Common myeloid progenitor, CD34-positive (primary cell): ENCODE data around the gene TMC1.

Experiments used
- CTCF ChIA-PET: fragments of 350-600 bp; sonication (Branson Sonifier 250); formaldehyde crosslinking; loops from one replicate; lab custom pipeline; 2021; ENCODE audit warnings: antibody characterized with exemption; lab: Charles Lee
- POLR2A ChIA-PET: fragments of 350-600 bp; sonication (Branson Sonifier 250); formaldehyde crosslinking; loops from one replicate; lab custom pipeline; 2021; ENCODE audit warnings: antibody characterized with exemption; lab: Charles Lee
- DNase-seq, 3 donors: peaks; one replicate each; pipeline versions ENCODE4 v3.0.0 to v3.0.0-alpha.2; 2013
- H3K27ac ChIP-seq, 2 experiments: 1 replicate in 1 of 2; 2 replicates in 1 of 2; pipeline ENCODE4 v1.7.0; 2013; ENCODE audit warnings: inconsistent platforms in 2 of 2, low read length in 2 of 2, mild to moderate bottlenecking in 2 of 2, low read depth in 1 of 2, moderate library complexity in 1 of 2; ENCODE audit not compliant: severe bottlenecking in 2 of 2, insufficient read depth in 1 of 2, poor library complexity in 1 of 2
- H3K27me3 ChIP-seq, 5 experiments: replicated peaks in 2 of 5; 1 replicate in 3 of 5; 2 replicates in 2 of 5; pipeline versions ENCODE4 v1.6.1 to v1.7.0; 2013; ENCODE audit warnings: low read length in 4 of 5, mild to moderate bottlenecking in 2 of 5, moderate library complexity in 2 of 5, inconsistent platforms in 1 of 5; ENCODE audit not compliant: insufficient read depth in 5 of 5, control insufficient read depth in 4 of 5
- H3K36me3 ChIP-seq, 4 experiments: 1 replicate in 2 of 4; 2 replicates in 2 of 4; pipeline versions ENCODE4 v1.6.1 to v1.7.0; 2013; ENCODE audit warnings: low read length in 3 of 4, control low read depth in 1 of 4, mild to moderate bottlenecking in 1 of 4; ENCODE audit not compliant: control insufficient read depth in 4 of 4, insufficient read depth in 4 of 4
- H3K4me1 ChIP-seq, 4 experiments: 1 replicate in 3 of 4; 2 replicates in 1 of 4; pipeline versions ENCODE4 v1.6.1 to v1.7.1; 2013; ENCODE audit warnings: low read length in 3 of 4, mild to moderate bottlenecking in 3 of 4, control low read depth in 1 of 4, inconsistent platforms in 1 of 4, moderate library complexity in 1 of 4; ENCODE audit not compliant: control insufficient read depth in 4 of 4, insufficient read depth in 4 of 4; ENCODE audit errors: control extremely low read depth in 1 of 4
- H3K4me3 ChIP-seq, 7 experiments: 1 replicate in 4 of 7; 2 replicates in 3 of 7; pipeline versions ENCODE4 v1.5.1 to v1.7.0; 2013; ENCODE audit warnings: mild to moderate bottlenecking in 7 of 7, low read length in 6 of 7, moderate library complexity in 6 of 7, inconsistent platforms in 2 of 7, low read depth in 2 of 7, control low read depth in 1 of 7; ENCODE audit not compliant: insufficient read depth in 4 of 7, control insufficient read depth in 1 of 7; ENCODE audit errors: extremely low read depth in 1 of 7
- H3K9me3 ChIP-seq, 5 experiments: 1 replicate in 4 of 5; 2 replicates in 1 of 5; pipeline versions ENCODE4 v1.6.1 to v1.7.1; 2013; ENCODE audit warnings: low read length in 4 of 5, mild to moderate bottlenecking in 2 of 5, inconsistent platforms in 1 of 5, low read depth in 1 of 5, moderate library complexity in 1 of 5; ENCODE audit not compliant: control insufficient read depth in 4 of 5, insufficient read depth in 2 of 5; ENCODE audit errors: control extremely low read depth in 1 of 5
- whole genome bisulfite sequencing: methylation state at CpG from one replicate; pipeline ENCODE4 v1.1.5; 2013; ENCODE audit not compliant: insufficient coverage; 5-methylcytosine and 5-hydroxymethylcytosine counted together

TMC1 gene

DNA sequence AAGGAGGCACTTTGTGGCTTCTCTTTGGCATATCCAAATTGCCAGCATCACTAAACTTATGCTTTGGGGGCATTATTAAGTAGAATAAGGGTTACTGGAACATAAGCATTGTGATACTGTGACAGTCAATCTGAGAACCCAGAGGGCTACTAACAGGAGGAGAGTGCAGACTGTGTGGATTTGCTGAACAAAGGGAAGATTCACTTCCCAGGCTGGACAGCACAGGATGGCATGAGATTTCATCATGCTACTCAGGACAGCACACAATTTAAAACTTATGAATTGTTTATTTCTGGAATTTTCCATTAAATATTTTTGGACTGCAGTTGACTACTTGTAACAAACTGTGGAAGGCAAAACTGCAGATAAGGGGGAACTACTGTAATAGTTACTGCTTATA lies 212.5 kb downstream of the TMC1 start:
- ChIA-PET POLR2A (no interaction called here), CTCF (interaction anchor here (1.1 kb wide), 1 partner anchor 18 kb away, joined by 3 read pairs; no protein-coding TSS in a partner anchor)
- no peaks in the 10 kb centered on the region for H3K4me1 ChIP-seq
- no peaks in the 10 kb centered on the region for H3K27me3 ChIP-seq
- DNase-seq: no peak
- no peak overlapping the region for H3K27ac ChIP-seq
- no peaks in the 10 kb centered on the region for H3K36me3 ChIP-seq
- no peak overlapping the region for H3K4me3 ChIP-seq
- H3K9me3 ChIP-seq: no peaks in the 10 kb centered on the region

DNA sequence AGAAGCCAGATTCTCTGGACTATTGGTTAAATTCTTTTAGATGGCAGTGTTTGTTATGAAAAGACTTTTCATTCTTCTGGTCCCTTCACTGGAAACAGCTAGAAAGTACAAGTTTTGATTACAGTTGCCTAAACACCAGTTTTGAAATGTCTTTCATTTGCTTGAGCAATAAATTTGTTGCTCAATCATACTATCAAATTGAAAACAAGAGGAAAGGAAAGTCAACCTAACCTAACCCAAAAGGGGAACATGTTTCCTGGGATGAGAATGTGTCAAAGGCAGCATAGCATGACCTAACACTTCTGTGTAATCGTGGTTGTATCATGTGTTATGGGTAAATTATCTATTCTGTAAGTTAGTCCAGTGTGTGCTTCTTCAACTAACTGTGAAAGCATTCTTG lies 213.2 kb downstream of the TMC1 start:
- POLR2A ChIA-PET: no interaction called here
- Histone ChIP-seq H3K27ac (no peak overlapping the region), H3K4me1 (no peaks in the 10 kb centered on the region), H3K9me3 (no peaks in the 10 kb centered on the region), H3K27me3 (no peaks in the 10 kb centered on the region), H3K4me3 (no peak overlapping the region), H3K36me3 (no peaks in the 10 kb centered on the region)
- DNase-seq: no peak
- CTCF ChIA-PET: interaction anchor here (1.1 kb wide), 1 partner anchor 17 kb away, joined by 3 read pairs; no protein-coding TSS in a partner anchor
- WGBS: no CpG with 5 or more reads among the region's 1 CpG

- no peaks in the 10 kb centered on the region for H3K9me3 ChIP-seq
- no peaks in the 10 kb centered on the region for H3K36me3 ChIP-seq
- peaks cover 0 to 4% (median 0%) of the 10 kb centered on the region in 5 experiments for H3K27me3 ChIP-seq
- ChIA-PET POLR2A (no interaction called here), CTCF (no interaction called here)
- no peak overlapping the region for H3K27ac ChIP-seq
- no peak overlapping the region for H3K4me3 ChIP-seq
- no peak for DNase-seq
- no peaks in the 10 kb centered on the region for H3K4me1 ChIP-seq
- WGBS: no CpG with 5 or more reads among the region's 4 CpGs
Measured at GRCh38 chr9:72743836-72744235, 222.4 kb downstream of the TMC1 start.

DNA sequence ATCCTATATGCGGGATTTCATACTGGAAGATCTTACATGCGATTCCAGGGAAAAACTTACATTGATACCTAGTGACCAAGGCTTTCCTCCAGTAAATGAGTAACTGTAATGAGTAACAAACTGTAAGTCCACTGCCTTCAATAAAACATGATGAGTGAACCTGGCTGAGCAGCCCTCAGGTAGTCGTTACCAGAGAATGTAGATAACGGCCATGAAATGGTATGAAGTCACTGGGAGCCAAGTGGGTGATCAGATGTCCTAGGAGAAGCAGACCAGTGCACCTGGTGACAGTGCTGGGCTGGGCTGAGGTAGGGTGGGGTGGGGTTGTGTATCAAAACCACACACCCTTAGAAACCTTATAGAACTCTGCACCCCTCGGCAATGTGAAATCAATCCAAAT lies 227.9 kb downstream of the TMC1 start:
- Histone ChIP-seq H3K27ac (no peak overlapping the region), H3K4me3 (no peak overlapping the region), H3K27me3 (peaks cover 0 to 3% (median under 1%) of the 10 kb centered on the region in 5 experiments), H3K36me3 (no peaks in the 10 kb centered on the region), H3K4me1 (no peaks in the 10 kb centered on the region), H3K9me3 (no peaks in the 10 kb centered on the region)
- no peak for DNase-seq
- ChIA-PET POLR2A (no interaction called here), CTCF (no interaction called here)
- 90% methylated on average over 4 of the region's 5 CpGs for WGBS

DNA sequence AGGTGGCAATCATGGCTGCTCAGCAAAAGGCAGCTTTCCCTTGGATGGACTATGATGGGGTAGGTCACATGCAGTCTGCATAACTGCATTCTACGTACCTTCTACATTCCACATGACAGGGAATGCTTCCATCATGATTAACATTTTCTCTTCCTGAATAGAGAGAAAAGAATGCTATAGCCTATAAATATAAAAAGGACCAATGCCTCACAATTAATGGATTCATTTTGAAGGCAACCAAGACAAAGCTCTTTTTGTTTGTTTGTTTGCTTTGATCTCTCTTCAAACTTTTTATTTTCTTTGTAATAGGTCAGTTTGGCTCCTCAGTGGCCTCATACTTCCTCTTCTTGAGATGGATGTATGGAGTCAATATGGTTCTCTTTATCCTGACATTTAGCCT lies 230.1 kb downstream of the TMC1 start:
- no peak for DNase-seq
- no peaks in the 10 kb centered on the region for H3K4me1 ChIP-seq
- peaks cover 0 to 2% (median 0%) of the 10 kb centered on the region in 5 experiments for H3K27me3 ChIP-seq
- no peaks in the 10 kb centered on the region for H3K9me3 ChIP-seq
- no CpG with 5 or more reads among the region's 1 CpG for WGBS
- no peaks in the 10 kb centered on the region for H3K36me3 ChIP-seq
- CTCF ChIA-PET: interaction anchor here (1.2 kb wide), 1 partner anchor 17 kb away, joined by 3 read pairs; no protein-coding TSS in a partner anchor
- no peak overlapping the region for H3K27ac ChIP-seq
- H3K4me3 ChIP-seq: no peak overlapping the region
- POLR2A ChIA-PET: no interaction called here

DNA sequence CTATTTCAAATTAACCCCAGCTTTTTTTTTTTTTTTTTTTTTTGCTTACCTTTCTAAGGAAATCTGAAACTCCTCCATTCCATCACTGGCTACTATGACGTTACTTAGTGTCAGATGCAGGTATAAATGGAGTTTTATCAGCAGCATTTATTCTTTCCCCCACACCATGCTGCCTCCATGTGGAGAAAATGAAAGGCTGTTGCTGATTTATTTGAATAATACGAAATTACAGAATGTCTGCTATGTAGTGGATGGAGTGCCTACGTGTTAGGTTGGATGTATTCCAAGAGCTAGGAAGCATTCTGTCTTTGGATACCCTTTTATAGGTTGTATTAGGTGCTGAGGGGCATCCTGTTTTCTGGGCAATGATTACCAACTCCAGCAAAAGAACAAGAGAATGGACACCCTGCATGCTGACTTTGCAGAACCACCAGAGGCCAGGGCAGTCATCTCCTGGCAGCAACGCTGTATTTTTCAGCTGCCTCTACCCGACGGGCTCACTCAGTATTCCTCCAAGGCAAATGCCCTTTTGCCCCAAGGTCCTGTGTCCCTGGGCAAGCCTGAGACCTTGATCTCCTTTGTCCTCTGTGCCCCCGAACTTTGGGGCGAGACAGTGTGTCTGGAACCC lies 232.0 kb downstream of the TMC1 start:
- peaks cover 0 to 2% (median 0%) of the 10 kb centered on the region in 5 experiments for H3K27me3 ChIP-seq
- H3K36me3 ChIP-seq: no peaks in the 10 kb centered on the region
- no peak overlapping the region for H3K4me3 ChIP-seq
- no peak for DNase-seq
- H3K4me1 ChIP-seq: no peaks in the 10 kb centered on the region
- ChIA-PET CTCF (interaction anchor here (0.8 to 1.3 kb wide), 2 partner anchors 26 to 475 kb away, joined by 3 read pairs; no protein-coding TSS in a partner anchor), POLR2A (no interaction called here)
- no peak overlapping the region for H3K27ac ChIP-seq
- H3K9me3 ChIP-seq: no peaks in the 10 kb centered on the region
- 96% methylated on average over 6 of the region's 8 CpGs for WGBS

DNA sequence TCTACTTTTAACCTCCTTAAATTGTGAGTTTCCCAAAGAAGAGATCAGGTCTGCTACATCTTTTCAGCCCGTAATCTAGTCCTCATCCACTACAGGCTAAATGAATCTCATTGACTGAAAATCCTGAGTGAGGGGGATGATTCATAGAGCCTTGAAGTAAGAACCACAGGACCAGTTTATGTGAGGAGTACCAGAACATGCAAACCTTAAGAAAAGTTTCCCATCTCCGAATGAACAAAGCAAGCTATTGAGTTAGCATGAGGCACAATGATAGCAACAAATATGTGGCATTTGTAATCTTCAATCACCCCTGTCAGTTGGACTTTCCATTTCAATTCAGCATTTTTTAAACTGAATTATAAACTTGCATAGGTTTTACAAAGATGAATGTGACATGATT lies 234.4 kb downstream of the TMC1 start:
- Histone ChIP-seq H3K27me3 (peaks cover 0 to 8% (median 0%) of the 10 kb centered on the region in 5 experiments), H3K27ac (no peak overlapping the region), H3K4me1 (no peaks in the 10 kb centered on the region), H3K36me3 (no peaks in the 10 kb centered on the region), H3K9me3 (no peaks in the 10 kb centered on the region), H3K4me3 (no peak overlapping the region)
- ChIA-PET POLR2A (no interaction called here), CTCF (no interaction called here)
- DNase-seq: no peak
- WGBS: 100% methylated on average over 1 of the region's 2 CpGs
